ENCODE measurements around the gene STK39.

Gene STK39

DNA sequence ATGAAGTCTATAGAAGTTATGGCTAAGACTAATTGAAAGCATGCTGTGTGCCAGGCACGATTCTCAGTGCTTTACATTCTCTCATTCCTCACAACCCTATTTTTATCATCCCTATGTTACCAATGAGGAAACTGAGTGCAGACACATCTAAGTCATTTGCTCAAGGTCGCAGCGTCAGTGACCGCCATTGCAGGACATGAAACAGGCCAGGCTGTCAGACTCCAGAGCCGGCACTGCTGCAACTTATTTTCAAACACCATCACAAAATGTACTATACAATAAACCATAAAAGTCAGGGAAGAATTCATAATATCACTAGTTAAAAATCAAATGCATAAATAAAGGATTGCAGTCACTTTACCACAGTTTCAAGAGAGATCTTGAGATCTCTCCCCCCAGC, 5.6 kb downstream of the STK39 start:
- DNase-seq: no peak

DNA sequence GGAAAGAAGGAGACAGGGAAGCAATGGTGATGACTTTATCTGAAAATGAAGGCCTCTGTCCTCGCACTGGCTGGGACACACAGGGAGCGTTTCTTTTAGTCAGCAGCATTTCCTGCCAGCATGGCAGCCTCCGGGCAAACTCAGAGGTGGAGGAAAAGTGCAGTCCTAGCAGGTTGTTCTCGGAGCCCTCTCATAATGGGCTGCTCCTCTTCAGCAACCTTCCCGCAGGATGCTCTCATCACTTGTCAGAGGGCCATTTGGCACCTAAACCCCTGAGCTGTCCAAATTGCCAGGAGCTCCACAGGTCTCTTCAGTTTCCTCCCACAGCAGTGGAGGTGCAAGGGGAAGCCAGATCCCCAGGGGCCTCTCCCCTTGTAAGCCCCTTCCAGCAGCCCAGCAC, 6.2 kb downstream of the STK39 start:
- DNase-seq: no peak

DNA sequence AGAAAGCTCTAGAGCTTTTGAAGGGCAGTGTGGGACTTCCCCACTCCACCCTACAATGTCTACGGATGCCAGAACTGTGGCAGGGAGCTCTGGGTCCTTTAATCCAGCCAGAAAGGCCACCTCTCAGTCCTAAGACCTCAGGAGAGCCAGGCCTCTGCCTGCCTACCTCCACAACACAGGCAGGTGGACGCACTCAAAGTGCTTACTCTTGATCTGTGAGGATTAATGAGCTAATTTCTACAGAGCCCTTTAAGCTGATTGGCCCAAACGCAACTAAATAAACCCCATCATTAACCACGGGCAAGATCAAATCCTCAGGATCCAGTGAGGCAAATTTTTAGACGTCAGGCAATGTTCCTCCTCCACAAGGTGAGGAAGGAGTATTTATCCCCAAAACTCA, 8.1 kb downstream of the STK39 start:
- DNase-seq: no peak

DNA sequence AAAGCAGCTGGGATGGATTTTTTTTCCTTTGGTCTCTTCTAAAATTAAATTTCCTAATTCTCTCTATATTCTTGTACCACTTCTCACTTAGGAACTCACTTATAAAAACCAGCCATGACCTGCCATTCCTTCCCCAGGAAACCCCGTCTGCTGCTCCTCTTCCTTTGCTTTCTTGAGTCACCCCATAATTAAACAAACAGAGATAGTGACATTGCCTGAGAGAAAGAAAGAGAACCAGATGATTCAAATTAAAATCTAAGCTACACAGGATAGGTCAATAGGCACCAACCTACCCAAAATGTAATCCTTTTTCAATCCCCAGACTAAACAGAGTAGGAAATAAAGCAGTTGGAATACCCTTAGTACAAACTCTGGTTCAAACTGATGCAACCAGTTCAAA, 9.7 kb downstream of the STK39 start:
- DNase-seq: no peak

DNA sequence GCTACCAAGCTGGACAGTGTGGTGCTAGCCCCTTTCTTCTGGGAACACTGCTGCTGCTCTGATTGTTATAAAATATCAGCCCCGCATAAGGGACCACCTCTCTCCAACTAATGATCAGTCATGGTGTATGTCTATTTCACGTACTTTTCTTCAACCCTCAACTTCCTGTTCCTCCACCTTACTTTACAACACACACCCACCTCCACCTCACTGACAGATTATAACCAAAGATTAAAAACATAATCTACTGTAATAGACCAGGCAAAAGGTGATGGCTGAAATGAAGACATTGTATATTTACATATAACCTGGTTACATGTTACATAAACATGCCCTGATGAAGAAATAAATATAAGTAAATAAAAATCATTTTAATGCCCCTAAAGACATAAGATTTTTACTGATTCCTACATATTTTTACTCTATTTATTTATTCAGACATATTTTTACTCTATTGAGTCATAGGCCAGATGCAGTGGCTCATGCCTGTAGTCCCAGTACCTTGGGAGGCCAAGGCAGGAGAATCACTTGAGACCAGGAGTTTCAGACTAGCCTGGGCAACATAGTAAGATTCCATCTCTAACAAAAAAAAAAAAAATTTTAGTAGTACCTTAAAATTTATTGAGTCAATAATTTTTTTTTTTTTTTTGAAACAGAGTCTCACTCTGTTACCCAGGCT, 12.8 kb downstream of the STK39 start:
- no peak for DNase-seq

DNA sequence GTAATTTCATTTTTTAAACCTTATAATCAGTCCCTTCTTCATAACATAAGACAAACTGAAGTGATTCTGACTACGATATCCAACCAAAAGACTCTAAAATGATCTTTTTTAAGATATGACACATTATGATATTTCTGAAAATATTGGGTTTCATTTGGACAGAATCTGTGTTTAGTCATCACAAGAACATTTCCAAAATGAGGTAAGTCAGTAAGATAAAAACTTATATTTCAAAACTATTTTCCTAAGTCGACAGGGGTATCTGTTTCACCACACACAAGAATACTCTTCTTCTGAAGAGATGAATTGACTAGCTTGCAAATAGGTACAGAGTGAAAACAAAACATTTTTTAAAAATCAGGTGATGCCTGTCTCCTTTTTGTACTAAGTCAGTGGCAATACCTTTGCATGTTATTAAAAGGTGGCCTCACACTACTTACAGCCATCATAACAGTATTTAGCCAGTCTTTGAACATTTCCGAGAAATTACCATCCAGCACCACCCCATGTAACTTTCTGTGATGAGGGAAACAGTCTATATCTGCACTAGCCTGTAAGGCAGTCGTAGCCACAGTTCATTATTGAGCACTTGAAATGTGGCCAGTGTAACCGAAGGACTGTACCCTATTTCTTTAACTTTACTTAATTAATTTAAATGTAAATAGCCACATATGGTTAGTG, 13.5 kb downstream of the STK39 start:
- DNase-seq: no peak

DNA sequence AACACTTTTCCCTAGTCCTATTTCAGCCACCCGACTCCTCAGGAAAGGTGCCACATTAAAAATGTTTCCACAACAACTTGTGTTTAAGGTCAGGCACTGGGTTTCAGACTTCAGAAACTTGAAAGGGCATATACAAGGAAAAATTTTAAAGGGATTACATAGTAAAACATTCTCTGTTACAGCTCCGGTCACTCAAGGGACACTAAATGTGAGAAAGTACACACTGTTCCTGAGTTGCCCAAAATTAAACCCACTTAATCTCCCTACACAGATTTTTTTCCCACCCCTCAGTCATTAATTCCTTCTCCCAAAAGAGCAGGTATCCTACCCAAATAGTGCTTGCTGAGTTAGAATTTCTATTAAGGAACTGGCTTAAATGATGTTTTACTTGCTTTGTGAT, 14.2 kb downstream of the STK39 start:
- DNase-seq: no peak

DNA sequence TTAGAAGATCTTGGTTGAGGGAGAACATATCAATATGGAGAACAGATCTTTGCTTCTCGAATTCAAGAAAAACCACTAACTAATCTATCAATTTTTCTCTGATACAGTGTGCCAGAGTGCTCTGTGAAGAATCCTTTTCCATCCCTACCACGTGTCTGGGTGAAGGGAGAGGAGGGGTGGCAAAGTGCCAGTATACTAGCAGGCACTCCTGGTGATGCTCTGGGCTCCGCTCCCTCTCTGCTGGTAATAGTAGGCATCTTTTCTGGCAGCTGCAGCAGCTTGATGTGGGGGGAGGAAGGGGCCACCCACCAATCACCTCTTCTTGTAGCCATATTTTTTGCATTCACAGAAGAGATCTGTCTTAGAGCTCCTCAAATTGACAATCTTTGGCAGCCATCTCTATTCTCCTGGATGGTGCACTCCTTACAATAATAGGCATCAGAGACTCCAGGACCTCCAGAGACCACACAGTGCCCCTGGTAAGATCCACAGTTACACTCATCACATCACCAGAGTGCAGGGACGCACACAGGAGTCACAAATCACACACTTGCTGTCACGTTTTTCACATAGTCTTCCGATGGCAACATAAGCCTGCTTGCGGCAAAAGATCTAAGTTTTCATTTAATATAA, 15.7 kb downstream of the STK39 start:
- DNase-seq: no peak

DNA sequence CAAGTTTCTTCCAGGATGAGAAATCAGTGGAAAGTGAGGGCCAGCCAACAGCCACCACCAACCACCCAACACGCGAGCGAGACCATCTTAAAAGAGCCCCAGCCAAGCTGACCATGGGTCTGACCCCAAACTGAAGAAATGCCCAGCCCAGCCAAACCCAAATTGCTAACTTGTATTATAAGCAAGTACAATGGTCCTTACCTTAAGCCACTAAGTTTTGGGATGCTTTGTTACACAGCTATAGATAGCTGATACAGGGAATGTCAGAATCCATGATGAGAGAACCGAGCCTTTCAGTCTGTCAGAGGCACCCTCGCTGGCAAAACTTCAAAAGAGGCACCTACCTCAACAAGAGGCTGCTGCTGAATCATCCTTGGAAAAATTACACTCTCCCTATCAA, 17.0 kb downstream of the STK39 start:
- DNase-seq: no peak

DNA sequence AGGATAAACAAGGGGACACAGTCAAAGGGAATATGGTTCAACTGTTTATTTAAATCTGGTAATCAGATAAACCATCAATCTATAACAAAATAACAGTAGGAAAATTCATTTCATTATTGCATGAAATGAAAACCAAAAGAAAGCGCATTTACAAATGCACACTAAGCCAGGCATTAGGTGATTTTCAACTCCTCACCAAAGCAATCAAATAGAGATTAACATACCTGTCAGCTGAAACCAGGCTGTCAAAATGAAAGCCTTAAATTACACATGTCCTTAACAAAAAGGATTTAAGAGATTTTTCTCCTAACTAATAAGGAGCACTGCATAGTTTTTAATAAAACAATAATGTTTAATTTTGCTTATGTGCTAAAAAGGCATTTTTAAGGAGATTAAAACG, 23.0 kb downstream of the STK39 start:
- no peak for DNase-seq

DNA sequence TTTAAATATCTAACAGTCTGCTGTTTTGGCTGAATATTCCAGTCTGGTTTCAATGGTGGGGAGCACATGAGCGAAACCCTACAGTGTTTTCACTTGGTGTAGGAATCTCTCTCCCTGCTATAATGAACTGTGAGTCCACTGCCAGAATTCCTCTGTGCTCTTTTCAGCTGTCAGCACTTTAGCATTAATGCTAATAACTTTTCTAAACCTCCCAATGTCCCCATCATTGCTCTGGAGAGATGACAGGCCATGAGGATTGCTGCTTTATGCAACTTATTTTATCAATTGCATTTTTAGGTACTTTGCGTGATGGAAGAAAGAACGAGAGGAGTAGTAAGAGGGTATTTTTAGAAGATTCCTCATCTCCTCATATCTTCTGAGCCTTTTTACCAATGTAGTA, 25.3 kb downstream of the STK39 start:
- DNase-seq: no peak

DNA sequence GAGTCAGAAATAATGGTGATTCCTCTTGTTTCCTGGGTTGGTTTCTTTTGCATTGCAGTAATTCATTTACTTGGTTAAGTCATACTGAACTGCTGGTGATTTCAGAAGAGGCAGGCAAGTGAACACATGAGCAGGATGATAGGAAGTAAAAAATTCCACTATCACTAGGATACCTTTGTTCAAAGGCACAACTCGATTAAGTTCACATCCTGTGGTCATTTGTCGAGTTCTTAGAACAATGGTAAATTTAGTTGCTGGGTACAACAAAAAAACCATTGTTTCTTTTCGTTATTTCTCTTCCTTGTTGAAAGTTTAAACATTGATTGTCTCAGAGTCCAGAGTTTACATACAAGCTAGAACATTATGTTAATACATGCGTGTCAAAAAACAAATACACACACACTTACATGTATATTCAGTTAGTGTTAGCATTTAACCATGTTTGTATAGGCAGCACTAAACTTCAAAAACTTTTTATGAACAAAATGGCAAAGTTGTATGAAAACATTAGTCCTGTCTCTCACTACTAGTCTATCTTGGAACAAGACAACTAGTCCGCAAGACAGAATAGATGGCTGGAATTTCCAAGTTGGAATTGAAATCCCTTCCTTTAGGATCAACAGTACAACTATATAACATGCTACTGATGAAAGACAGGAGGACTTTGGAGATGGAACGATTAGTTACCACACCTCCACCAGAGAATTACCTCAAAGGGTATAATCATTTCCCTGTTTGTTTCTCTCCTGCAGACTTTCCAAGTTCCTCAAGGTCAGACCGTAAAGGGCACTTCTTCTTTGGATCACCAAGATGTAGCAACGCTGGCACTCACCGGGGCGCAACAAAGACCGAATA, 26.2 kb downstream of the STK39 start:
- no peak for DNase-seq

DNA sequence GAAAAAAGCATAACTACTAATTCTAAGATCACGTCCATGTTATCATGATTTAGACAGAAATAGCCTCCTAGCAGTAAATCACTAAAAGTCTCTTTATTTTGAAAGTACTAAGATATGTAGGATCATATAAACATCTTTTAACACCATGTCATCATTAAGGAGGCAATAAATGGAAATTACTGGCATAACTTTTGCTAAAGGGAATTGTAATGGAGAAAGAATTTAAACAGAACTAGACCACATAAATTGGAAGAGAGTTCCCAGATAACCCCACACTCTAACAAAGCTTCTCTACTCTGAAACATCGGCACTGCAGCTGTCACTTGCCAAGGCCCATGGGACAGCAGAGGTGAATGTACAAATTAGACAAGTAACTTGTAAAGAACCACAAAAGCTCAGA, 29.5 kb downstream of the STK39 start:
- no peak for DNase-seq

DNA sequence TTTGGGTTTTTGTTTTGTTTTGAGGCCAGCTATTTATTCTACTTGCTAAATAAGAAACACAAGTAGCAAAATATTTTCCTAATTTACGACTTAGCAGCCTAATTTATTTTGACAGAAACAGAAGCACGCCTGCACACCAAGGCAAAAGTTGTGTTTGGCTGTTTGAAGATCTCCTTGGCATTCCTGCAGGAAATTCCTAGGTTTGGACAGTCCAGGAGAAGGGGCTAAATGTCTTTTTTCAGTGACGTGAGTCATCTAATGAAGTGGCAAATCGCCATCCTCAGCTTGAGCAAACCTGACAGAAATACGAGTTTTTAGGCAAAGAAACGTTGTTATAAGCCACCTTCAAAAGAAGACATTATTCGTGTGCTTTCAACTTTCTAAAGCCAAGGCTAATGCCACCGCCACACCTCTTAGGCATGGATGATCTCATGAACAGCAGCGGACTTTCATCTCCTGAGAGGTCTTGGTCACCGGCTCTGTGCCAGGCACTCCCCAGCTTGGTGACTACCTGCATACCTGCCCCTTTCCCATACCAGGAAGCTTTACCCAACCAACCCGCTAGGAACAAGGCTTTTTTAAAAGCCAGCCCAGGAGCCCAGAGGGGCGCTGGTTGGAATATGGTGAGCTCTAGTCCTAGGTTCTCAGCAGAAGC, 30.9 kb downstream of the STK39 start:
- DNase-seq: no peak

DNA sequence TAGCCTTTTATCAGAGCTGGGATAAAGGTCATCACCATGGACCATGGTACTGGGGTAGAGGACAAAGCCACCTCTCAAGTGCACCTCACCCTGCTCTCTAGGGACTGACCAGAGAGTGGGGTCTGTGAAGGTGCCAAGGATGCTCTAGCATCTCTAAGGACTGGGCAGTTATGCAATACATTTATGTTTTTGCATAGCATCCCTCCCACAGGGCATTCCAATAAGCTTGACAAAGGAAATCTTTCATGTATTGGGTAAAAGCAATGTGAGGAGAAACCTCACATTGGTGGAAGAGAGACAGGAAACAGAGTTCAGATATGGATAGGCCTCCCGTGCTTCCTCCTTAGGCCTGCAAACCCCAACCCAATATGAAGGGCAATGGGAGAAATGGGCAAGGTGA, 31.6 kb downstream of the STK39 start:
- no peak for DNase-seq

DNA sequence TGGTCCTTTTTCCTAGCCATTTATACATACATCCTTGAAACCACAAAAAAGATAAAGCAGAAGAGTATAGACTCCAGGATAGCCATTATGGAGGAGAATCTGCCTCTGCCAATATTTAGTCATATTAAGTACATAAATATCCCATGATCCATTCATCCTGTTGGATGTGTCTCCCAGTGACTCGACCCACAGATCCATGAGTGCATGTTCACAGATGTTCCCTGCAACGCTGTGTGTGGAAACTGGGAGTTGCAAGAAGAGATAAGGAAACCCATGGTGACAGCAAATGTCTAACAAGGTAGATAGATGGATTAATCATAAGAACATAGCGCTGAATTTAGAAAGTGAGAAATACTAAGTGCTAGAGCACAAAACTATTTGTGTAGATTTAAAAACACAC, 34.5 kb downstream of the STK39 start:
- DNase-seq: no peak

DNA sequence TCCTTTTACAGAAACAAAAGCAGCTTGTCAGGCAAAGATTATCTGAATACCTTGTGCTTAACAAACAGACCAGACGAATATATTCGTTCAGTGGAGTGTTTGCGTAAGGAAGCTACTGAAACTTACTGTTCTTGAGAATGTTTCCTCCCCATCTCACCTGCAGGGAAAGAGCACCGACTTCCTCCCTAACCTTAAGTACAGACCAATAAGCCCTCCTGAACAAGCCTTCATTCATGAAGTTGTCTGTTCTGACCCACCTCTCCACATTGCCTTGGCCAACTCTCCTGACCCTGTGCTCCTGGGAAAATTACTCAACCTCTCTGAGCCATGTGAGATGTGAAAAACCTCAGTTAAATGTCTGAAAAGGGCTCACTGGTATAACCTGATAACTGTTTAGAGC, 35.2 kb downstream of the STK39 start:
- DNase-seq: no peak

DNA sequence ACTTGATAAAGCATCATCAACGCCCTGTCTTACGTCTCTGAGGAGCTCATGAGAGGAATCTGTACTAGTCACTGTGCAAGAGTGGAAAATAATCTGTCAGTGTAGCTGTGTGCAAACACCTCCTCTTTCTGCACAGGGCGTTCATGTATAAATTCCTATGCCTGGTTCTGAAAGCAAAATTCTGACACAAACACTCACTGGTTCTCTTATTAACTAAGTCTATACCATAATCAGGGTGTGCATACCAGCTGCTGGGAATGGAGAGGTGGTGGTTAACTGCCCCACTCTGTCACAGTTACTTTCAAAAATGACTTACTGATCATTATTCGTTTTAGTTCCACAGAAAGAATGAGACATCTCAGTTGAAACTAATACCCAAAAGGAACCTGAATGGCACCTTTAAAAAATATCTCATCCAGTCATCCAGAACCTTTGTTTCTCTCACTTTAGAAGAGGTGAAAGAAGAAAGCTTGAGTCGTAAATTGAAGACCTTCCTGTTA, 35.7 kb downstream of the STK39 start:
- no peak for DNase-seq

DNA sequence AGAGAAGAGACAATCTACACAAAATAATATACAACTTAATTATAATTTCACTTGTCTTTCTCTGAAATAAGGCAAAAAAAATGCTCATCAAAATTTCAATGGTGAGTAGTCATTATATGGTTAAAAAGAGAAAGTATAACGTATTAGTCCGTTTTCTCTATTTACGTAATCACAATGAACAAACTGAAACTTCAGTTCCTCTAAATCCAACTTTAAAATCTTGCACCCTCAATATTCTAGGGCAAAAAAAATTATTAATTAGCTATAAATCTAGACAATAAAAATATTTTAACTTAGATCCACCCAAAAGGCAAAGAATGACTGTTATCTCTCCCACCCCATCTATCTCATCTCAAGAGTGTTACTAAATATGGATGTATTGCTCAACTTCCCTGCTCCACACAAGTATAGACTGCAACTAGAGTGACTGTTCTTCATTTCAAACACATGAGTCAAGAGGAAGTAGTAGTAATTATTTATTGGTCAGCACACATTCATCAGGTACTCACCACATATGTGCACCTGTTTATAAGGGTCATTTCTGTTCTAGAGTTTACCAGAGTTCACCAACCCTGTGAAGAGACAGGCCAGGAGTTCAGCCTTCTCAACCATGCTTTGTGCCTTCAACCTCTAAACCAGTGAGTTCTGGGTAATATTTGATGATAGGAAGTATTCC, 36.4 kb downstream of the STK39 start:
- DNase-seq: no peak

DNA sequence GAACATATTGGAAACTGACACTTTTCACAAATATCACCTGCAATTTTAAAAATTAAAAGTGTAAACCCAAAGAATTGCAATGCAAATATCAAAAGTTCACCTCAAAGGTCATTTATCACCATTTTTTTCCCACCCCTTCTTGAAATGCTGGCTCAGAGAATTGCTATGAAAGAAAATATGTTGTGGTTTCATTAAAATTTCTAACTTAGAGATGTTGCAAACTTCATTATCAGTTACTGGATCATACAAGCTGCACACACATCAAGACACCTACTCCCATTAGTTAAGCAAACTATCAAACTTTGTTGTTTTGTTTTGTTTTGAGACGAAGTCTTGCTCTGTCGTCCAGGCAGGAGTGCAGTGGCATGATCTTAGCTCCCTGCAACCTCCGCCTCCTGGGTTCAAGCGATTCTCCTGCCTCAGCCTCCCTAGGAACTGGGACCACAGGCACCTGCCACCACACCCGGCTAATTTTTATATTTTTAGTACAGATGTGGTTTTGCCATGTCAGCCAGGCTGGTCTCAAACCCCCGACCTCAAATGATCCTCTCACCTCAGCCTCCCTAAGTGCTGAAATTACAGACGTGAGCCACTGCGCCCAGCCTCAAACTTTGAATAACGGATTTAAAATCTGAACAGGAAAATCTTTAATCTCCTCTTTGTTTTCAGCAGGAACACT, 37.0 kb downstream of the STK39 start:
- no peak for DNase-seq

DNA sequence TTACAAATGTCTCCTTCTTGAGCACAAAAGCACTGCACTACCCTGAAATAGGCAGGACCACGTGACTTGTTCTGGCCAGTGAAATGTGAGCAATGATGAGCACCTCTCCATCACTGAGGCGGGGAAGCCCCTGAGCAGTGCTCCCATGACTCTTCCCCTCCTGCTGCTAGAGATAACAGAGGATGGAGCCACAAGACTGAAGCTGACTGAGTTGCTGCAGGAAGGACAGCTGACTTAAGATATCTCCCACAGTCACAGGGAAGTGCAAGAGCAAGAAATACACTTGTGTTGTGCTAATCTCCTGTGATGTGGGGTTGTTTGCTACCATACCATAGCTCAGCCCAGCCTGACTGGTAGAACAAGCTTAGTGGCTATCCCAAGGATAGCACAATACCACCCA, 38.7 kb downstream of the STK39 start:
- DNase-seq: no peak

DNA sequence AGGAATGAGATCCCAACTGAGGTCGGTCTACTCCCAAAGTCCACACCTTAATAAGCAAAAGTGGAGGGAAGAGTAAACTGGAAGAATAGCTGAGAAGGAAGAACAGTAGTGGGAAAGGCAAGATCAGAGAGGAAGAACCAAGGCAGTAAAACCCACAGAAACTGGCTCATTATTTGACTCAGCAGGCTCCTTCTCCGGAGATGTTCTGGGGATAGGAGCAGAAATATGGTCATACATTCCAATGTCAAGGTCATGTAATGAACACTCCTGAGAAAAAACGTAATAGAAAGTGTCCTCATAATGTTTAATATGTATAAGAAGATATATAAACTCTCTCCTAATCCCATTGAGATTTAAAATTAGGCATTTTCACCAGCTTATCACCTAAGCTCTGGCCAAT, 39.5 kb downstream of the STK39 start:
- no peak for DNase-seq

All from right forelimb (tissue), 1 donor.